ENCODE results near the gene SLCO3A1. TPM values are rescaled to one million over a fixed set of nuclear protein-coding genes. Genes with fewer than 3 reads are reported as not detected.

The SLCO3A1 gene
- total RNA-seq, 1 donor, result 8.6 TPM

GRCh38 chr15:92151741-92152140 is 298.2 kb downstream of the SLCO3A1 start:
- TF ChIP-seq CTCF (IDR thresholded peaks at IDR 0.05; ENCODE audit: insufficient read depth, low read depth, low read length), result no peak
- no peak overlapping the region for H3K4me3 ChIP-seq (ENCODE audit: low read depth, low read length)
- no peak for DNase-seq (ENCODE audit: low read depth)

GRCh38 chr15:92152983-92153382 is 299.5 kb downstream of the SLCO3A1 start:
- H3K4me3 ChIP-seq (ENCODE audit: low read depth, low read length), result no peak overlapping the region
- no peak for TF ChIP-seq CTCF (IDR thresholded peaks at IDR 0.05; ENCODE audit: insufficient read depth, low read depth, low read length)
- DNase-seq (ENCODE audit: low read depth), result no peak

GRCh38 chr15:92153620-92154019 is 300.1 kb downstream of the SLCO3A1 start:
- no peak for TF ChIP-seq CTCF (IDR thresholded peaks at IDR 0.05; ENCODE audit: insufficient read depth, low read depth, low read length)
- no peak overlapping the region for H3K4me3 ChIP-seq (ENCODE audit: low read depth, low read length)
- no peak for DNase-seq (ENCODE audit: low read depth)

- H3K4me3 ChIP-seq (ENCODE audit: low read depth, low read length), result no peak overlapping the region
- no peak for TF ChIP-seq CTCF (IDR thresholded peaks at IDR 0.05; ENCODE audit: insufficient read depth, low read depth, low read length)
- DNase-seq (ENCODE audit: low read depth), result no peak
Measured at GRCh38 chr15:92155934-92156333, 302.4 kb downstream of the SLCO3A1 start.

GRCh38 chr15:92157666-92158298 is 304.3 kb downstream of the SLCO3A1 start:
- DNase-seq (ENCODE audit: low read depth), result no peak
- no peak overlapping the region for H3K4me3 ChIP-seq (ENCODE audit: low read depth, low read length)
- no peak for TF ChIP-seq CTCF (IDR thresholded peaks at IDR 0.05; ENCODE audit: insufficient read depth, low read depth, low read length)

- no peak for DNase-seq (ENCODE audit: low read depth)
Measured at GRCh38 chr15:92158426-92158825, 304.9 kb downstream of the SLCO3A1 start.

More at GRCh38 chr15:92158426-92158825, 304.9 kb downstream of the SLCO3A1 start:
- no peak for TF ChIP-seq CTCF (IDR thresholded peaks at IDR 0.05; ENCODE audit: insufficient read depth, low read depth, low read length)
- H3K4me3 ChIP-seq (ENCODE audit: low read depth, low read length), result no peak overlapping the region

All from fibroblast of villous mesenchyme (primary cell).